Measurements from ENCODE around the gene NFYC.

GRCh38 chr1:40689737-40690136 is 1.8 kb upstream of the NFYC start:
- no peak for TF ChIP-seq POLR2A (IDR thresholded peaks at IDR 0.05; ENCODE audit: low read depth, low read length)
- no peak for TF ChIP-seq TAF1 (IDR thresholded peaks at IDR 0.05; ENCODE audit: low read depth, low read length)
- TF ChIP-seq SPI1 (IDR thresholded peaks at IDR 0.05; ENCODE audit: low read depth, low read length) = no peak
- no peak for TF ChIP-seq POU2F2 (IDR thresholded peaks at IDR 0.05; ENCODE audit: low read depth, low read length)
- TF ChIP-seq POLR2AphosphoS5 (IDR thresholded peaks at IDR 0.05; ENCODE audit: low read depth, low read length) = no peak
